GM19351 (cell line): ENCODE results near the gene ITSN1.
A peak's percentile ranks its signal among the peaks of the same experiment; 100 is the strongest.
"Not testable (repeated sequence)": the region's sequence is repeated elsewhere in the genome, so short reads cannot be mapped to it uniquely, and the experiment has no call there.

Source experiments
- ATAC-seq: cut with Tn5 transposase; IDR thresholded peaks from one replicate; pipeline ENCODE4 v1.9.1; 2021; ENCODE audit warnings: mild to moderate bottlenecking, moderate library complexity; ENCODE audit not compliant: unreplicated experiment

The ITSN1 gene

DNA sequence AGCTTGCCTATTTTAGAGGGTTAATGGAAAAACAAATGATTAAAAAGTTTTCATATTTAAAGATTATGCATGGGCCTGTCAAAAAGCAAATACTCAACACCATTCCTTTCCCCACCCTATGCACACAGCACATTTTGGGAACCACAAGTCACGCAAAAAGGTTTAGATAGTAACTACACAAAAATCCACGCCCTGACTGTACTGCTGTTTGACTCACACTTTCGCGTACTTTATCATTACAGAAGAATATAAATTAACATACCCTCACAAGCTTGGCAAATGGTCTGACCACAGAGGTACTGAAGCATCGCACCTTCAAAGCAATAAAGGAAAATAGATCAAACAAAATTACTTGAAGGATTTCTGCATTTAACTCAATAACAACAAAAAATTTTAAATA is 271.9 kb downstream of the ITSN1 start:
- no peak for ATAC-seq

DNA sequence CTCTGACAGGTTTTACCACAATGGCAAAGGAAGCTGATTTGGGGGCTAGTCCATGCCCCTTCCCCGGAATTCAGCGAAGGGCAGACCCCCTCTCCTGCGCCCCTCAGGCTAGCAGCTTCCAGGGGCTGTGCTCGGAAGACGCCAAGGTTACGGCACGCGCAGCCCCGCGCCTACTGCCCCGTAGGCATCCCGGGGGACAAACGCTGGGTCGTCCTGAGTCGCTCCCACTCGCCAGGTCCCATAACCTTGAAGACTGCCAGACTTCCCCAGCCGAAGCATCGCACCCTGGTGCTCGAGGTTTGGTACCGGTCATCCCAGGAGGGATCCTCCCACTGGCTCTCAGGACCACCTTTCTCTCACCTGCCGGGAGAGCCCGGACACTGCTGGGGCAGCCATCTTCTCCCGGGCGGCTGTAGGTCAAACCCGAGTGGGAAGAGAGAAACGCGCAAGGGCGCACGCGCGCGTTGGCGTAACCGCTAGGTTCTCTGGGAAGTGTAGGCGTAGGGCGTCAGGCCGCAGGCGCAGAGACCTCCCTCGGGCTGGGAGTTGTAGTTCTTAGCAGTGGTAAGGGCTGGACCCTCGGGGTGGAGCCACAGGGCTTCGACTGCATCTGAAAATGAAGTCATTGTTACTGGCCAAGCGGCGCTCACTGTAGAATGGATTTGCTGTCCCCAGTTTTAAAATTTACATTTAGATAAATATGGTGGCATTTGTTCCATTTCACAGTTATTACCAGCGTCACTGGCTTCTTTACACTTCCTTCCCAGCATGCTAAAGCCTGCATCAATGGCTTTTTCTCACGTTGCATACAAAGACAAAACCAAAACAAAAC is 273.3 kb downstream of the ITSN1 start, which contains the start of gene ATP5PO:
Gene ATP5PO, minus strand, starts transcription at position 437 of the 832 bp plus-strand sequence. Its CDS starts 41 bp downstream, at position 396.
- ATAC-seq = peak; percentile 95

DNA sequence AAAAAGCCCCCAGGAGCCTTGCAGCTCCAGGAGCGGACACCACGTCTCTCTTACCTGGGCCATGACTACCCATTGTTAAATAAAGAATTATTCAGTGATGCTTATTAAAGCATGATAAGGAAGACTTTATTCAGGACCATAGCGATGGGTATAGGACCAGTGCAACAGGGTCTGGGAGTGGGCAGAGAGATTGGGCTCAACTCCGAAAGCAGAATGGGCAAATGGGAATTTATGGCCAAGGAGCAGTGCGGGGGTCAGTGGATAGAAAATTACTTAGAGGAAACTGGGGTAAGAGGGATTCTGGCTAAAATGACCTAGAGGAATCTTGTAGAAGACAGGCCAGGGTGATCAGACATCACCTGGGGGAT is 273.9 kb downstream of the ITSN1 start:
- no peak for ATAC-seq

DNA sequence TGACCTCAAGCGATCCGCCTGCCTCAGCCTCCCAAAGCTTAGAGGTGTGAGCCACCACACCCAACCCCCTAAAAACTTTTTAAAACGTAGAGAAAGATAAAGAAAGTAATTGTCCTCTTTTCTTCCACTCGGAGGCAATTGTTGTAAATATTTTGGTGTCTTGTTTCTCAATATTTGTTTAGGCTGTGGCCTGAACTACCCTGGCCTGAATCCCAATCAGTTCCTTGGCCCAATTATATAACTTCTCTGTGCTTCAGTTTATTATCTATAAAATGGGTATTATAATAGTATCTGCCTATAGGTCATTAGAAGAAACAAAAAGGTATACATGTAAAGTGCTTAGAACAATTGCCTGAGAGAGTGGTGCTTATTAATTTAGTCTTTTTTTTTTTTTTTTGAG is 275.1 kb downstream of the ITSN1 start:
- no peak for ATAC-seq

DNA sequence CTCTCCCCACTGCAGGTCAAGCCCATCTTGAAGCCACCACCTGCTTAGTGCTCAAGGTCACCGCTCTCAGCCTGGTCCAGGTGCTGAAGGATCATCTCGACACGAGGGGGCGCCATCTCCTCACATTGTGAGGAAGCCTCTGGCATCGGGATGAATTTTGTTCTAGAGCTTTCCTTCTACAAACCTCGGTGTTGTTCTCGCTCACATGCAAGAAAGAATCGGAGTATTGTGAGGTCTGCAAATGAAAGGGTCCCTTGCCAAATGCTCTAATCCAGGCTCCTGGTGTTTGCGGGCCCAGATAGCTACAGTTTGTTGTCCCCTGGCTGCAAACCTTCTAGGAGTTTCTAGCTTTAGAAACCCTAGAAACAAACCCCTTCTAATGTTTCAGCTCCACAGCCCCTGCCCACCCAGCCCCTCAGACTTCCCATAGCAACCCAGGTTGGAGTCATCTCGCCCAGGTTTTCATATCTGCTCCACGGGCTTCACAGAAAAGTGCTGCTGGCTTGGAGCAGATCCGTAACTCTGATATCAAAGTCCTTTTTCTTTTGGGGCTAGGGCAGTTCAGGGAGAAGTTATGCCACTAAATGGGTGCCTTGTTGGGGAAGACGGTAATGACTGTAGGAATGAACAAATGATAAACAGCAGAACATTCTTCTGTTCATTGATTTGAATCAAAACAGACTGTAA is 281.9 kb downstream of the ITSN1 start:
- peak; percentile 69 for ATAC-seq

DNA sequence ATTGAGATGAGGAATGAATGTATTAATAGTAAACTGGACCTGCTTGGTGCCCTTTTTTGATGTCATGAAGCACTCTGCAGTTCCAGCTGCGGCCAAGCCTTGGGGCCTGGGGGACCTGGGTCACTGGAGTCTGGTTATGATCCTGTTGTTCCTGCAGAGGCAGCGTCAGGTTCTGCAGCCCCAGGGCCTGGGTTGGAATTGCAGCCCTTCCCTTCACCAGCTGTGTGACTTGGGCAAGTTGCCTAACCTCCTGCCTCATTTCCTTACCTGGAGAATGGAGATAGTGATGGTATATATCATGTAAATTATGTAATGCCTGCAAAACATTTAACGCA is 282.4 kb downstream of the ITSN1 start:
- no peak for ATAC-seq

DNA sequence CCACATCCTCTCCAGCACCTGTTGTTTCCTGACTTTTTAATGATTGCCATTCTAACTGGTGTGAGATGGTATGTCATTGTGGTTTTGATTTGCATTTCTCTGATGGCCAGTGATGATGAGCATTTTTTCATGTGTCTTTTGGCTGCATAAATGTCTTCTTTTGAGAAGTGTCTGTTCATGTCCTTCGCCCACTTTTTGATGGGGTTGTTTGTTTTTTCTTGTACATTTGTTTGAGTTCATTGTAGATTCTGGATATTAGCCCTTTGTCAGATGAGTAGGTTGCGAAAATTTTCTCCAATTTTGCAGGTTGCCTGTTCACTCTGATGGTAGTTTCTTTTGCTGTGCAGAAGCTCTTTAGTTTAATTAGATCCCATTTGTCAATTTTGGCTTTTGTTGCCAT is 283.9 kb downstream of the ITSN1 start:
- not testable (repeated sequence) for ATAC-seq

DNA sequence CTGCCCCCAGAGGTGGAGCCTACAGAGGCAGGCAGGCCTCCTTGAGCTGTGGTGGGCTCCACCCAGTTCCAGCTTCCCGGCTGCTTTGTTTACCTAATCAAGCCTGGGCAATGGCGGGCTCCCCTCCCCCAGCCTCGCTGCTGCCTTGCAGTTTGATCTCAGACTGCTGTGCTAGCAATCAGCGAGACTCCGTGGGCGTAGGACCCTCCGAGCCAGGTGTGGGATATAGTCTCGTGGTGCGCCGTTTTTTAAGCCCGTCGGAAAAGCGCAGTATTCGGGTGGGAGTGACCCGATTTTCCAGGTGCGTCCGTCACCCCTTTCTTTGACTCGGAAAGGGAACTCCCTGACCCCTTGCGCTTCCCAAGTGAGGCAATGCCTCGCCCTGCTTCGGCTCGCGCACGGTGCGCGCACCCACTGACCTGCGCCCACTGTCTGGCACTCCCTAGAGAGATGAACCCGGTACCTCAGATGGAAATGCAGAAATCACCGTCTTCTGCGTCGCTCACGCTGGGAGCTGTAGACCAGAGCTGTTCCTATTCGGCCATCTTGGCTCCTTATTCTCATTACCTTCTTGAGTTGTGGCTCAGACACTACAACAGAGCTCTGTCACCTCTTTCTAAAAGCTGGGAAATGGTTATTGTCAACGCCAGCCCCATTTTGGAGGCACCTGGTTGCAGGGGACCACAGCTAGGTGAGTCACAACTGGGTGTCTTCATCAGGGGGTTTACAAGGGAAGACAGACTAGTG is 288.9 kb downstream of the ITSN1 start:
- ATAC-seq = not testable (repeated sequence)

DNA sequence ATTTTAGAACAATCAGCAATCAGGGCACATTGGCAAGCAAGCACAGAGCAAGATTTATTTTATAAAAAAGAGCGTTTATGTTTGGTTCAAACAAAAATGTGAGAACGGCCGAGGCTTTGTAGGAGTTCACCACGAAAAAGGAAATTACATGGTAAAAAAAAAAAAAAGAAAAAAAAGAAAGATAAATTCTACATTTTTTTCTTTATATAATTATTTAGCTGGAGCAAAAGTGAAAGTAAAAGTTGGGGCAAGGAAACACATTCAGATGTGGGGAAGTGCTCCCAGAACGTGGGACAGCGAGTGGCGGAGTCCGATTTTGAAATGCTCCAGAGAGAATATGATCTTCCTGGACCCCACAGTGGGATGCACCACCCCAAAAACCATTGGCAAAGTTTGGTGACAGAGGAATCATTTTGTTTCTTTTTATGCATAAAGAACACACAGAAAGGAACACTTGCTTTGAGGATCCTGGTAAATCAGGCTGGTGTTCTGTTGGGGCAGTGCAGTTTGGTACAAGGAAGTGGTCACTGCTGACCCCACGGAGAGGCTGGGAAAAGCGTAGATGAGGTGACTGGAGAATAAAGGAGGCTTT is 289.6 kb downstream of the ITSN1 start:
- no peak for ATAC-seq

DNA sequence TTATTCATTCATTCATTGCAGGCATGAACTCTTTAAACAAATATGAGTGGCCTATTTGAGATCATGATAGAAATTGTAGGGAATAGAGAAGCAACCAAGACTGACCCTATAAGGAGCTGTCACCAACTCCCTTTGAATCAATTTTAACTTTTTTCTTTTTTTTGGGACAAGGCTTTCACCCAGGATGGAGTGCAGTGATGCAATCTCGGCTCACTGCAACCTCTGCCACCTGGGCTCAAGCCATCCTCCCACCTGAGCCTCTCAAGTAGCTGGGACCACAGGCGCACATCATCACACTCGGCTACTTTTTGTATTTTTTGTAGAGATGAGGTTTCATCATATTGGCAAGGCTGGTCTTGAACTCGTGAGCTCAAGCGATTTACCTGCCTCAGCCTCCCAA is 290.4 kb downstream of the ITSN1 start:
- no peak for ATAC-seq

DNA sequence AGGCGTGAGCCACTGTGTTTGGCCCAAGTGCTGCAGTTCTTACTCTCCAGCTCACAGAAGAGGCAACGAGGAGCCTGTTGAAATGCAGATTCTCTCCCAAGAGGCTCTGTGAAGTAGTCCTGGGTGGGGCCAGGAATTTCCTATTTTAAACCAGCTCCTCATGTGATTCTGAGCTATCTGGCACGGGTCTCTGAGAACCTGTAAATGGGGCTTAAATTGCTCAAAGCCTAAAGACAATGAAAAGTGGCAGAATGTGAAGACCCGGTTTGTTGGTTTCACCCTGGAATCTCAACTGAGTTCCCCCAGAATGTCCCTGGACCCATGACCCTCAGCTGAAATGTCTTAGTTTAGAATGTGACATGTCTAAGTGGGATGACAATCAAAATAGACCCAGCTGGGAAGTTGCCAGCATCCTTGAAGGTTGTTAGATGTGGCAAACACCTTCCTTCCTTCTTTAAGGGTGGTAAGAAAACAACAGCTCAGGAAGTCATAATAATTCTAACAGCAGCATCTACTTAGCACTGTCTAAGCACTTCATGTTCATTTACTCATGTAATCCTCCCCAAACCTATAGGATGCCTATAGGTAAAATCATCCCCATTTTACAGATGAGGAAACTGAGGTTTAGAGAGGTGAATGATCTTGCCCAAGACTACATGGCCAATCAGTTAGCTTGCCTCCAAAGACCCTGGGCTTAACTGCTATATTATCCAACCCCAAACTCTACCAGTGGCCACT is 294.2 kb downstream of the ITSN1 start:
- no peak for ATAC-seq

DNA sequence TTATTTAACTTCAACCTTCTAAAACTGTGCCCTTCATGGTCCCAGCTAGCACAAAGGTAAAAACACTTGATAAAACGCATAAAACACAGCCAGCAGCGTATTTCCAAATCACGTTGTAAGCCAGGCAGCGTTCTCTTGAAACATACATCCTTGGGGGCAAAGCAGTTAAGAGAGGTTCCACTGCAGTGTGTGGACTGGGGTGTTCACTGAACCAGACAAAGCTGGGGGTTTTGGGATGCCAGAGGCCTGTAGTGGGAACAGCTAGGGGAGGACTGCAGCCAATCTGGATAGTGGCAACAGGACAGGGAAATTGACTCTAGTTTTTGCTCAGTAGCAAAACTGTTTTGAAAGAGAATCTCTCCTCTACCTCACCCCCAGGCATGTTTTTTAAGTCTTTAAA is 294.8 kb downstream of the ITSN1 start:
- no peak for ATAC-seq

DNA sequence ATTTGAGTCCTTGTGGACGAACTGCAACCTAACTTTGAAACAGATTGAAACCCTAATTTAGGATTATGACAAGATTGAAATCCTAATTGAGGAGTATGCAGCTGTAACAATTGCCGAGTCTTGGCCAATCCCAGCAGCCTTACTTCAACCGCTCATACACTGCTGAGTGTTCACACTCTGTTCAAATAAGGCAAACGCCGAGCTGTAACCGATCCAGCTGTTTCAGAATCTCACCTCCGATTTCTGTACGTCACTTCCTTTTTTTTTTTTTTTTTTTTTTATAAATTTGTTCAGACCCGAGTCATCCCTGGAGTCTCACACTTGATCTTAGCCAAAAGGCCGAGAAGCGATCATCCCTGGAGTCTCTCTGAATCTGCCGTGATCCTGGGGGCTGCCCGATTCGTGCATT is 295.6 kb downstream of the ITSN1 start:
- ATAC-seq = no peak

DNA sequence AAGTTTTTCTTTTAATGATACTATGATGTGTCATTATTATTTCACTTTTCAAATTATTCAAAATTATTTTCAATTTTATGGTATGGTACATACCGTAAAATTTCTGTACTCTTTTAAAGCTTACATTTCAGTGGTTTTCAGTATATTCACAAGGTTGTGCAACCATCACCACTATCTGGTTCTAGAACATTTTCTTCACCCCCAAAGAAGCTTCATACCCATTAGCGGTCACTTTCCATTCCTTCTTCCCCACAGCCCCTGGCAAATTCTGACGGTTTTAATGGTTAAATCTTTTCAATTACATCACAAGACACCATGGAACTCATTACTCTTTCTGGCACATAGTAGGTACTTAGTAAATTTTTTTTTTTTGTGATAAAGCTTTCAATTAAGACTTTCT is 296.1 kb downstream of the ITSN1 start:
- ATAC-seq = no peak

DNA sequence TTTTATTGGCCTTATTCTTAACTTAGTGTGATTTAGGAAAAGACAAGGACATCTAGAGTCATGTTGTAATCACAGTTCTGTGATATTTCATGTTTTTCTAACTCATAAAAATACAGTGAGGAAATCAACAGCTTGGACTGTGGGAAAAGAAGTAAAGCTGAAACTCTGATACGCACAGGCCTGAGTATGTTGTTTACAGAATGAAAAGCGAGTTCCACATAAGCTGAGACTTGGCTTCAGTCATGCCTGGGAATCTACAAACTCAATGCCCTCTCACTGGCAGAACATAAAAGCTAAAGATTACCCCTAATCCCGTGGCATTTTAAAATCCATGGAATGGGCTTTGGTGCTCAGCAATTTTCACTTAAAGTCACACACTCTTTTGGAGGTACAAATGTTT is 296.9 kb downstream of the ITSN1 start:
- ATAC-seq = no peak

DNA sequence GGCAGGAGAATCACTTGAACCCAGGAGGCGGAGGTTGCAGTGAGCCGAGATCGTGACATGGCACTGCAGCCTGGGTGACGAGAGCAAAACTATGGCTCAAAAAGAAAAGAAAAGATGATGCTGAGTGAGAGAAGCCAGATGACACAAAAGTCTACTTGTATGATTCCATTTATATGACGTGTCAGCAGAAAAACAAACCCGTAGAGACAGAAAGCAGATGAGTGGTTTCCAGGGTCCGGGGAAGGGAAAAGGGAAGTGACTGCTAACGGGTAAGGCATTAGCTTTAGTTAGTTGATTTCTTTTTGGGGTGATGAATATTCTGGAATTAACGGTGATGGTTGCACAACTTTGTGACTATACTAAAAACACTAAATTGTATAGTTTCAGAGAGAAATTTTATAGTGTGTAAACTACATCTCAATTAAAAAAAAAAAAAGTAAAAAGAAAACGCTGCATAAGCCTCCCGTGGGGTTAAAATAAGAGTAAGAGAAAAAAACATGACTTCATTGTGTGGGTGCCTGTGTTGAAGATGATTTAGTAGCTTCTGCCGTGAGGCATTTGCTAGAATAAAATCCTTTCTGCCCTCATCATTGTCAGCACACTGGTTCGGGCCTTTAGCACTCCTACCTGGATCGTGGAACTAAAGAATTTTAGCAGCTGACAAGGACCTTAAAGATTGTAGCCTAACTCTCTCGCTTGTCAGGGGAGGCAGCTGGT is 298.0 kb downstream of the ITSN1 start:
- ATAC-seq = no peak

DNA sequence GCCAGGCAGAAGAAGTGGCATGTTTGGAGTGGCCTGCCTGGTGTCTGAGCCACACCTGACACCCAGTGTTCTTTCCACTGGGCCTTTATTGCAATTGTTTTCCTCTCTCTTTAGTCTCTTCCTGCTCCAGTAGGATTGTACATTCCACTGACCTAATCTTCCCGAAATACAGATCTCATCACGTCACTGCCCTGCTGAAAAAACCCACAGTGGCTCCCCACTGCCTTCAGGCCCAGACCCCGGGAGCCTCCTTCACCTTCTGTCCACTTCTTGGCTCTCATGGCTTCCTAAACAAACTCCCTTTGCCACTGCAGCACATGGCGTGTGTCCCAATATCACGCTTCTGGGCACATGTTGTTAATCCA is 298.6 kb downstream of the ITSN1 start:
- no peak for ATAC-seq

DNA sequence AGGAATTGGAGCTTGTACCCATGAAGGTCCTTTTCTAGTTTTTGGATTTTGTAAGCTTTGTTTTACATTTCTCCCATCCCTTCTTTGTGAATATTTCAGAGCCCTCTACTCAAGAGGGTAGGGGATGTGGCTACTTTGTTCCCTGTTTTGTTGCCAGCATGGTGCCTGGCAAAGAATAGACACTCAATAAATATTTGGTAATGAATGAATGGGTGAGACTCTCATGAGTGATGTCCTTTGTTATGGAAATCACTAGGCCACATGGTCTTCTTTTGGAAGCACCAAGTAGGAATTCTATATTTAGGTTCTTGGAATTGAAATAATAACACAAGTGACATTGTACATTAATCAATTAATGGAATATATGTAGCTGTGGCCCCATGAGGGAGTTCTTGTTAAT is 300.1 kb downstream of the ITSN1 start:
- ATAC-seq = no peak

DNA sequence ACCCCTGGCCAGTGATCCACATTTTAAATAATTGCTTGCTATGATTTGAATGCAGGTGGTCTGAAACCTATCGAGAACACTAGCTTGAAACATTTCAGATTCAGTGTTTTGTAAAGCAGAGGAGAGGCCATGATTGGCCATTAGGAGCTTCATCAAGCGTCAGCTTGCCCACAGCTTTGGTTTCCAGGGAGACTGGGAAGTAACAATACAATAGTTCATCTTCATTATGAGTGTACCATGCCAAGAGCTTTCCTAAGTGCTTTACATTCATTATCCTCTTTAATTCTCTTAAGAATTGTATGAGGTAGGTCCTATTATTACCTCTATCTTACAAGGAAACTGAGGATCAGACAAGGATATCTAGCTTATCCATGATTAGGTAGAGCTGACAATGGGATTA is 301.0 kb downstream of the ITSN1 start:
- ATAC-seq = no peak

DNA sequence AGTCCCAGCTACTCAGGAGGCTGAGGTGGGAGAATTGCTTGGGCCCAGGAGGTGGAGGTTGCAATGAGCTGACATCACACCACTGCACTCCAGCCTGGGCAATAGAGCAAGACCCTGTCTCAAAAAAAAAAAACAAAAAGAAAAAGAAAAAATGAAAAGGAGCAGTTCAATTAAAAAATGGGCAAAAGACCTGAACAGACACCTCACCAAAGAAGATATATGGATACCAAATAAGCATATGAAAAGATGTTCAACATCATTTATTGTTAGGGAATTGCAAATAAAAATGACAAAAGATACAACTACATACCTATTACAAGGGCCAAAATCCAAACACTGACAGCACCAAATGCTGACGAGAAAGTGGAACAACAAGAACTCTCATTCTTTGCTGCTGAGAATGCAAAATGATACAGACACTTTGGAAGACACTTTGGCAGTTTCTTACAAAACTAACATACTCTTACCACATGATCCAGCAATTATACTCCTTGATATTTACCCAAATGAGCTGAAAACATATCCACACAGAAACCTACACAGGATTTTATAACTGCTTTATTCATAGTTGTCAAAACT is 302.0 kb downstream of the ITSN1 start:
- ATAC-seq = no peak
